HepG2 (cell line): ENCODE data around the gene MPI. TPM values are rescaled to one million over a fixed set of nuclear protein-coding genes. Genes with fewer than 3 reads are reported as not detected.

Experiments
- ARHGAP35 ChIP-seq: sonication (generic); formaldehyde crosslinking; IDR thresholded peaks from 2 replicates; pipeline ENCODE4 v1.9.0; 2022; ENCODE audit warnings: mild to moderate bottlenecking, inconsistent platforms, moderate library complexity, missing genetic modification reagents, borderline replicate concordance
- ARID4A ChIP-seq: sonication (generic); formaldehyde crosslinking; IDR thresholded peaks from 2 replicates; pipeline ENCODE4 v1.5.0; 2020; ENCODE audit warnings: mild to moderate bottlenecking, missing genetic modification reagents, borderline replicate concordance
- ATF4 ChIP-seq, 2 experiments: fragments of 450-650 bp in 1 of 2; sonication (generic) in 1 of 2; formaldehyde crosslinking; IDR thresholded peaks; 2 replicates each; pipeline versions ENCODE4 v1.5.0 to v1.8.0; 2020 to 2022; ENCODE audit warnings: mild to moderate bottlenecking in 1 of 2, missing genetic modification reagents in 1 of 2
- CEBPB ChIP-seq: IDR thresholded peaks from 2 replicates; pipeline ENCODE4 v1.6.1; 2011; ENCODE audit warnings: low read depth, low read length, improper control_type of control experiment, borderline replicate concordance
- FOXK2 ChIP-seq: fragments of 450-650 bp; IDR thresholded peaks from 2 replicates; pipeline ENCODE4 v1.6.1; 2016
- FOXO1 ChIP-seq: sonication (generic); formaldehyde crosslinking; IDR thresholded peaks from 2 replicates; pipeline ENCODE4 v1.4.0; 2020; ENCODE audit warnings: missing genetic modification reagents
- HDAC2 ChIP-seq: sonication (generic); formaldehyde crosslinking; IDR thresholded peaks from 2 replicates; pipeline ENCODE4 v1.4.0; 2020; ENCODE audit warnings: missing genetic modification reagents
- ISL2 ChIP-seq: sonication (generic); formaldehyde crosslinking; IDR thresholded peaks from 2 replicates; pipeline ENCODE4 v1.5.0; 2020; ENCODE audit warnings: missing genetic modification reagents
- MEF2D ChIP-seq: sonication (generic); formaldehyde crosslinking; IDR thresholded peaks from 2 replicates; pipeline ENCODE4 v1.5.1; 2020; ENCODE audit warnings: mild to moderate bottlenecking, missing genetic modification reagents
- MTA3 ChIP-seq: sonication (generic); formaldehyde crosslinking; IDR thresholded peaks from 2 replicates; pipeline ENCODE4 v1.4.0; 2020; ENCODE audit warnings: missing genetic modification reagents
- NR0B2 ChIP-seq: sonication (generic); formaldehyde crosslinking; IDR thresholded peaks from 2 replicates; pipeline ENCODE4 v1.4.0; 2020; ENCODE audit warnings: mild to moderate bottlenecking, missing genetic modification reagents
- PAWR ChIP-seq: sonication (generic); formaldehyde crosslinking; IDR thresholded peaks from 2 replicates; pipeline ENCODE4 v1.4.0; 2020; ENCODE audit warnings: missing genetic modification reagents, mild to moderate bottlenecking, borderline replicate concordance
- RARA ChIP-seq: IDR thresholded peaks from 2 replicates; pipeline ENCODE4 v1.6.1; 2016; ENCODE audit warnings: missing genetic modification reagents, missing compliant biosample characterization
- RBFOX2 ChIP-seq: fragments of 200-400 bp; formaldehyde crosslinking; IDR thresholded peaks from 2 replicates; pipeline ENCODE4 v1.6.1; 2017; ENCODE audit warnings: low read depth, mild to moderate bottlenecking, low read length
- SOX6 ChIP-seq, 2 experiments: fragments of 450-650 bp in 1 of 2; sonication (generic) in 1 of 2; formaldehyde crosslinking in 1 of 2; IDR thresholded peaks; 2 replicates each; pipeline versions ENCODE4 v1.4.0 to v1.6.1; 2017 to 2020; ENCODE audit warnings: antibody characterized with exemption in 1 of 2, mild to moderate bottlenecking in 1 of 2, missing genetic modification reagents in 1 of 2
- SP2 ChIP-seq: sonication (generic); formaldehyde crosslinking; IDR thresholded peaks from 2 replicates; pipeline ENCODE4 v1.5.1; 2020; ENCODE audit warnings: mild to moderate bottlenecking, missing genetic modification reagents
- TCF7 ChIP-seq: sonication (generic); IDR thresholded peaks from 2 replicates; pipeline ENCODE4 v1.6.1; 2016; ENCODE audit warnings: antibody characterized with exemption, low read depth
- TCF7L2 ChIP-seq: IDR thresholded peaks from 2 replicates; pipeline ENCODE4 v1.6.1; 2011; ENCODE audit warnings: mild to moderate bottlenecking, low read depth, low read length, moderate library complexity
- THAP11 ChIP-seq: IDR thresholded peaks from 2 replicates; pipeline ENCODE4 v1.6.1; 2016; ENCODE audit warnings: missing biosample characterization, missing genetic modification reagents
- ZBTB37 ChIP-seq: sonication (generic); formaldehyde crosslinking; IDR thresholded peaks from 2 replicates; pipeline ENCODE4 v1.4.0; 2020; ENCODE audit warnings: mild to moderate bottlenecking, missing genetic modification reagents
- ZBTB42 ChIP-seq: sonication (generic); formaldehyde crosslinking; IDR thresholded peaks from 2 replicates; pipeline ENCODE4 v1.5.0; 2020; ENCODE audit warnings: mild to moderate bottlenecking, missing genetic modification reagents
- ZNF225 ChIP-seq: sonication (generic); formaldehyde crosslinking; IDR thresholded peaks from 2 replicates; pipeline ENCODE4 v1.4.0; 2020; ENCODE audit warnings: mild to moderate bottlenecking, missing genetic modification reagents
- polyA plus RNA-seq, 8 experiments: library from polyadenylated mRNA; depleted of rRNA in 3 of 8; stranded (reverse) in 7 of 8; unstranded in 1 of 8; fragments of >200 nt; fragmentation: Illumina TruSeq in 4 of 8; extraction: Trizol in 4 of 8; gene quantifications; 2 replicates each; pipeline versions ENCODE4 v1.2.1 to v1.2.3, GENCODE V29; 2011 to 2016; ENCODE audit warnings: low read depth in 4 of 8, missing spikeins in 1 of 8, mixed read lengths in 1 of 8; ENCODE audit not compliant: insufficient read depth in 1 of 8
- total RNA-seq, 5 experiments: library from RNA; depleted of rRNA; stranded (reverse); fragments of >200 nt; fragmentation: Illumina TruSeq; extraction: Trizol; gene quantifications; 2 replicates each; pipeline ENCODE4 v1.2.3, GENCODE V29; 2016; ENCODE audit warnings: low read depth in 1 of 5
- TF ChIP-seq, protein P1 (sequence below): sonication (generic); formaldehyde crosslinking; IDR thresholded peaks from 2 replicates; pipeline ENCODE4 v1.5.0; 2020; ENCODE audit warnings: mild to moderate bottlenecking, missing genetic modification reagents

MPI gene
- total and polyA plus RNA-seq, 2 of the 13 experiments (the other 11 are each of a cell fraction or from before 2014, with no cell fraction given) = 36.9 to 63.5 TPM

GRCh38 chr15:74928771-74929198 is 38.9 kb downstream of the MPI start (continued):
- TF ChIP-seq MEF2D (CRISPR knock-in tag) (0 out of 2 replicates have a peak, but pooled peaks have one; percentile 18), ARID4A (CRISPR knock-in tag) (no peak), CEBPB (peak; percentile 46; the same call in 1 of the 2 replicates), RARA (CRISPR knock-in tag) (0 out of 2 replicates have a peak, but pooled peaks have one; percentile 26), RBFOX2 (peak; percentile 35; the same call in 1 of the 2 replicates), TCF7L2 (0 out of 2 replicates have a peak, but pooled peaks have one; percentile 22), TCF7 (peak; percentile 37; the same call in 1 of the 2 replicates), ARHGAP35 (CRISPR knock-in tag) (no peak), MTA3 (CRISPR knock-in tag) (no peak), FOXK2 (peak; percentile 53; the same call in 1 of the 2 replicates), HDAC2 (CRISPR knock-in tag) (peak; percentile 58; the same call in 1 of the 2 replicates), NR0B2 (CRISPR knock-in tag) (no peak), PAWR (CRISPR knock-in tag) (no peak), ATF4 (CRISPR knock-in tag; IDR thresholded peaks at IDR 0.05) (0 out of 4 replicates have a peak, but pooled peaks of 1 of the 2 experiments have one; percentile 25), THAP11 (peak; percentile 56), ZBTB37 (CRISPR knock-in tag) (no peak), SP2 (CRISPR knock-in tag) (no peak), FOXO1 (CRISPR knock-in tag) (peak; percentile 33; the same call in 1 of the 2 replicates), SOX6 (IDR thresholded peaks at IDR 0.05) (no peak), SOX6 (CRISPR knock-in tag; IDR thresholded peaks at IDR 0.05) (peak; percentile 89), ISL2 (peak; percentile 46; the same call in 1 of the 2 replicates), ZNF225 (no peak), ZBTB42 (no peak)
- TF ChIP-seq, protein P1, sequence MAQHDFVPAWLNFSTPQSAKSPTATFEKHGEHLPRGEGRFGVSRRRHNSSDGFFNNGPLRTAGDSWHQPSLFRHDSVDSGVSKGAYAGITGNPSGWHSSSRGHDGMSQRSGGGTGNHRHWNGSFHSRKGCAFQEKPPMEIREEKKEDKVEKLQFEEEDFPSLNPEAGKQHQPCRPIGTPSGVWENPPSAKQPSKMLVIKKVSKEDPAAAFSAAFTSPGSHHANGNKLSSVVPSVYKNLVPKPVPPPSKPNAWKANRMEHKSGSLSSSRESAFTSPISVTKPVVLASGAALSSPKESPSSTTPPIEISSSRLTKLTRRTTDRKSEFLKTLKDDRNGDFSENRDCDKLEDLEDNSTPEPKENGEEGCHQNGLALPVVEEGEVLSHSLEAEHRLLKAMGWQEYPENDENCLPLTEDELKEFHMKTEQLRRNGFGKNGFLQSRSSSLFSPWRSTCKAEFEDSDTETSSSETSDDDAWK (CRISPR knock-in tag) = no peak
